HCT116 (cell line): ENCODE data around the gene RIT1. TPM values are rescaled to one million over a fixed set of nuclear protein-coding genes. Genes with fewer than 3 reads are reported as not detected.

ENCODE experiments used
- ATAC-seq: fragments of 200-7000 bp; cut with Tn5 transposase; 2 replicates; pipeline ENCODE4 v1.9.1; 2020; ENCODE audit warnings: mild to moderate bottlenecking, moderate library complexity
- BruUV-seq: library from RNA; stranded (reverse); fragments of 400-500 nt; replicated peaks from 2 replicates; lab custom pipeline; 2021; lab: Mats Ljungman, UMichigan
- CTCF ChIA-PET: fragments of 300-600 bp; sonication (Branson Sonifier 250); formaldehyde crosslinking; loops from one replicate; lab custom pipeline; 2021; ENCODE audit warnings: antibody characterized with exemption; lab: Charles Lee
- POLR2A ChIA-PET: fragments of 300-600, 350-600 bp; sonication (Branson Sonifier 250); formaldehyde crosslinking; loops from one replicate; lab custom pipeline; 2021; ENCODE audit warnings: antibody characterized with exemption; lab: Charles Lee
- RAD21 ChIA-PET, 2 experiments: fragments of 300-600 bp; sonication (Branson Sonifier 250); formaldehyde crosslinking; loops; one replicate each; lab custom pipeline; 2023; ENCODE audit warnings: low total read pairs in 2 of 2; ENCODE audit not compliant: uncharacterized antibody in 2 of 2, unreplicated experiment in 2 of 2, low non-redundant PET in 1 of 2; lab: Charles Lee
- DNase-seq: peaks from one replicate; pipeline ENCODE4 v3.0.0-alpha.2; 2010; ENCODE audit warnings: low read depth, low spot score
- H2AFZ ChIP-seq: fragments of 200-600 bp; shearing (Covaris generic), sonication (generic); 2 replicates; pipeline ENCODE4 v1.6.1; 2017; ENCODE audit warnings: low read depth, mixed run types, mixed read lengths, antibody characterized with exemption, low read length; ENCODE audit not compliant: poor library complexity, severe bottlenecking
- H3K27ac ChIP-seq: 2 replicates; pipeline ENCODE4 v1.5.1; 2012; ENCODE audit warnings: low read depth, low read length
- H3K27me3 ChIP-seq: fragments of 200-600 bp; sonication (generic); 2 replicates; pipeline ENCODE4 v1.6.1; 2016; ENCODE audit warnings: mixed run types, low read length, mixed read lengths; ENCODE audit not compliant: insufficient read depth
- H3K36me3 ChIP-seq, 2 experiments: fragments of 200-500 bp in 1 of 2; fragments of 200-600 bp in 1 of 2; sonication (Bioruptor generic) in 1 of 2; sonication (generic) in 1 of 2; 2 replicates each; pipeline versions ENCODE4 v1.5.1 to v1.6.1; 2014 to 2016; ENCODE audit warnings: low read length in 2 of 2, inconsistent platforms in 1 of 2, mixed read lengths in 1 of 2, mixed run types in 1 of 2; ENCODE audit not compliant: insufficient read depth in 2 of 2, control insufficient read depth in 1 of 2
- H3K4me1 ChIP-seq, 2 experiments: fragments of 200-600 bp in 1 of 2; sonication (generic) in 1 of 2; 2 replicates each; pipeline versions ENCODE4 v1.5.1 to v1.6.1; 2012 to 2017; ENCODE audit warnings: low read length in 2 of 2, inconsistent platforms in 1 of 2, mild to moderate bottlenecking in 1 of 2, mixed read lengths in 1 of 2, mixed run types in 1 of 2, moderate library complexity in 1 of 2; ENCODE audit not compliant: insufficient read depth in 2 of 2, control insufficient read depth in 1 of 2
- H3K4me2 ChIP-seq: fragments of 200-600 bp; sonication (generic); 2 replicates; pipeline ENCODE4 v1.6.1; 2017; ENCODE audit warnings: mixed run types, low read length, mixed read lengths
- H3K4me3 ChIP-seq, 2 experiments: fragments of 200-600 bp in 1 of 2; sonication (generic) in 1 of 2; replicated peaks in 1 of 2; 2 replicates each; pipeline ENCODE4 v1.5.1; 2011 to 2016; ENCODE audit warnings: low read length in 2 of 2, control low read depth in 1 of 2, low read depth in 1 of 2, mild to moderate bottlenecking in 1 of 2, mixed read lengths in 1 of 2, mixed run types in 1 of 2
- H3K79me2 ChIP-seq: fragments of 200-600 bp; sonication (generic); 2 replicates; pipeline ENCODE4 v1.6.1; 2017; ENCODE audit warnings: mild to moderate bottlenecking, mixed run types, low read length, moderate library complexity, mixed read lengths; ENCODE audit not compliant: insufficient read depth
- H3K9ac ChIP-seq: fragments of 200-600 bp; sonication (generic); 2 replicates; pipeline ENCODE4 v1.6.1; 2016; ENCODE audit warnings: low read length, mixed read lengths
- H3K9me2 ChIP-seq: fragments of 200-600 bp; sonication (generic), shearing (Covaris generic); 2 replicates; pipeline ENCODE4 v1.6.1; 2017; ENCODE audit warnings: mixed run types, mild to moderate bottlenecking, moderate library complexity; ENCODE audit not compliant: insufficient read depth
- H3K9me3 ChIP-seq, 2 experiments: fragments of 200-500 bp in 1 of 2; fragments of 200-600 bp in 1 of 2; sonication (Bioruptor generic) in 1 of 2; sonication (generic) in 1 of 2; 2 replicates each; pipeline ENCODE4 v1.6.1; 2014 to 2017; ENCODE audit warnings: low read length in 2 of 2, mixed read lengths in 2 of 2, inconsistent platforms in 1 of 2, low read depth in 1 of 2, mild to moderate bottlenecking in 1 of 2, mixed run types in 1 of 2, moderate library complexity in 1 of 2; ENCODE audit not compliant: control insufficient read depth in 1 of 2, insufficient read depth in 1 of 2
- H4K20me1 ChIP-seq: fragments of 200-600 bp; sonication (generic), shearing (Covaris generic); 2 replicates; pipeline ENCODE4 v1.6.1; 2017; ENCODE audit warnings: mixed run types, mild to moderate bottlenecking, moderate library complexity; ENCODE audit not compliant: insufficient read depth
- ATF3 ChIP-seq: IDR thresholded peaks from 2 replicates; pipeline ENCODE4 v1.6.1; 2012
- CBX3 ChIP-seq: IDR thresholded peaks from 2 replicates; pipeline ENCODE4 v1.6.1; 2012; ENCODE audit warnings: low read depth
- CTCF ChIP-seq, 3 experiments: fragments of 200-600 bp in 1 of 3; sonication (generic) in 1 of 3; IDR thresholded peaks in 2 of 3; conservative IDR thresholded peaks in 1 of 3; 2 replicates each; pipeline ENCODE4 v1.5.1; 2012 to 2017; ENCODE audit warnings: low read depth in 2 of 3, low read length in 2 of 3, antibody characterized with exemption in 1 of 3, borderline replicate concordance in 1 of 3, control low read depth in 1 of 3, mild to moderate bottlenecking in 1 of 3, mixed read lengths in 1 of 3, mixed run types in 1 of 3, moderate library complexity in 1 of 3; ENCODE audit not compliant: insufficient read depth in 1 of 3
- EGR1 ChIP-seq: IDR thresholded peaks from 2 replicates; pipeline ENCODE4 v1.6.1; 2012; ENCODE audit warnings: low read depth
- ELF1 ChIP-seq: IDR thresholded peaks from 2 replicates; pipeline ENCODE4 v1.6.1; 2012; ENCODE audit warnings: low read depth, borderline replicate concordance
- EZH2 ChIP-seq: fragments of 200-600 bp; sonication (generic); IDR thresholded peaks from 2 replicates; pipeline ENCODE4 v1.6.1; 2017; ENCODE audit warnings: antibody characterized with exemption, mixed run types
- EZH2phosphoT487 ChIP-seq: fragments of 200-600 bp; IDR thresholded peaks from 2 replicates; pipeline ENCODE4 v1.6.1; 2018; ENCODE audit warnings: antibody characterized with exemption, borderline replicate concordance
- FOSL1 ChIP-seq: IDR thresholded peaks from 2 replicates; pipeline ENCODE4 v1.6.1; 2012; ENCODE audit warnings: low read depth
- JUND ChIP-seq: IDR thresholded peaks from 2 replicates; pipeline ENCODE4 v1.6.1; 2012
- MAX ChIP-seq: IDR thresholded peaks from 2 replicates; pipeline ENCODE4 v1.6.1; 2012
- POLR2A ChIP-seq: IDR thresholded peaks from 2 replicates; pipeline ENCODE4 v1.7.0; 2011; ENCODE audit warnings: borderline replicate concordance; ENCODE audit not compliant: insufficient read depth, insufficient read length; ENCODE audit errors: extremely low read depth
- POLR2AphosphoS5 ChIP-seq: IDR thresholded peaks from 2 replicates; pipeline ENCODE4 v1.6.1; 2011; ENCODE audit warnings: mild to moderate bottlenecking, low read depth, low read length, moderate library complexity
- REST ChIP-seq: IDR thresholded peaks from 2 replicates; pipeline ENCODE4 v1.6.1; 2012; ENCODE audit warnings: low read depth
- SIN3A ChIP-seq: IDR thresholded peaks from 2 replicates; pipeline ENCODE4 v1.6.1; 2012; ENCODE audit warnings: low read depth
- SP1 ChIP-seq: IDR thresholded peaks from 2 replicates; pipeline ENCODE4 v1.6.1; 2012; ENCODE audit warnings: low read depth
- TCF7L2 ChIP-seq: IDR thresholded peaks from 2 replicates; pipeline ENCODE4 v1.7.0; 2011; ENCODE audit warnings: borderline replicate concordance, inconsistent platforms; ENCODE audit not compliant: insufficient read depth, insufficient read length; ENCODE audit errors: extremely low read depth
- YY1 ChIP-seq: IDR thresholded peaks from 2 replicates; pipeline ENCODE4 v1.6.1; 2011; ENCODE audit warnings: low read length, low read depth, moderate library complexity, mild to moderate bottlenecking; ENCODE audit not compliant: insufficient replicate concordance; ENCODE audit errors: extremely low read depth
- ZBTB33 ChIP-seq: IDR thresholded peaks from 2 replicates; pipeline ENCODE4 v1.6.1; 2011; ENCODE audit warnings: mild to moderate bottlenecking, low read length, moderate library complexity; ENCODE audit not compliant: insufficient replicate concordance; ENCODE audit errors: extremely low read depth
- ZFX ChIP-seq: fragments of 450-650 bp; IDR thresholded peaks from 2 replicates; pipeline ENCODE4 v1.6.1; 2017
- ZNF274 ChIP-seq: fragments of 200-500 bp; sonication (Bioruptor generic); IDR thresholded peaks from 2 replicates; pipeline ENCODE4 v1.6.1; 2014; ENCODE audit warnings: mild to moderate bottlenecking, low read depth, low read length, inconsistent platforms
- intact Hi-C: fragments of 100-400 bp; cut with micrococcal nuclease; formaldehyde crosslinking; loops from 2 replicates; pipeline ENCODE4 v1.10.0; 2022
- total RNA-seq: library from RNA; stranded (reverse); gene quantifications from one replicate; pipeline ENCODE4 v1.2.1, GENCODE V29; 2021; ENCODE audit not compliant: unreplicated experiment

Gene RIT1
- total RNA-seq, 1 experiment from 2014 or later, result 10.2 TPM

GRCh38 chr1:155947741-155948140, 36.6 kb upstream of the RIT1 start:
- ChIA-PET POLR2A (interaction anchor here (2.2 kb wide), 1 partner anchor 31 kb away, joined by 7 read pairs; the partner anchor contains the start of gene ARHGEF2), RAD21 (no interaction called here), CTCF (no interaction called here)
- no peak overlapping the region for H3K27ac ChIP-seq
- no peak for TF ChIP-seq SIN3A
- TF ChIP-seq ZFX, result no peak
- TF ChIP-seq SP1, result no peak
- no peak for TF ChIP-seq TCF7L2
- TF ChIP-seq POLR2A, result no peak
- no peak for TF ChIP-seq YY1
- TF ChIP-seq EZH2phosphoT487, result no peak
- no peak for TF ChIP-seq ZBTB33
- TF ChIP-seq JUND, result no peak
- no peak for TF ChIP-seq CBX3
- TF ChIP-seq MAX, result no peak
- TF ChIP-seq REST, result no peak
- TF ChIP-seq EZH2, result no peak
- no peak for TF ChIP-seq FOSL1
- TF ChIP-seq ZNF274, result no peak
- no peak for TF ChIP-seq ATF3
- no peak for TF ChIP-seq POLR2AphosphoS5
- TF ChIP-seq ELF1, result no peak
- TF ChIP-seq EGR1, result no peak
- no peak for TF ChIP-seq CTCF (IDR thresholded peaks at IDR 0.05 in 2 of 3, conservative IDR thresholded peaks at IDR 0.05 in 1 of 3; ENCODE audit: borderline replicate concordance in 1 of 3, insufficient read depth in 1 of 3, low read depth in 2 of 3, low read length in 2 of 3)
- H4K20me1 ChIP-seq, result no peaks in the 10 kb centered on the region
- H3K4me2 ChIP-seq, result no peak overlapping the region
- no peaks in the 10 kb centered on the region for H3K79me2 ChIP-seq
- H3K9me3 ChIP-seq, result no peaks in the 10 kb centered on the region
- ATAC-seq, result no peak
- no TSS peak for BruUV-seq
- H3K9me2 ChIP-seq, result no peaks in the 10 kb centered on the region
- H3K36me3 ChIP-seq, result peaks cover 33 to 49% of the 10 kb centered on the region in 2 experiments; a peak in 3 of 4 replicates
- DNase-seq, result no peak
- H3K27me3 ChIP-seq, result no peaks in the 10 kb centered on the region
- peaks cover 13 to 31% of the 10 kb centered on the region in 2 experiments; a peak in 3 of 4 replicates for H3K4me1 ChIP-seq
- no peak overlapping the region for H3K4me3 ChIP-seq
- intact Hi-C loops, result no loop called here
- no peak overlapping the region for H2AFZ ChIP-seq
- no peak overlapping the region for H3K9ac ChIP-seq
